RCC 7860 (cell line): Measurements from ENCODE around the gene FGD1.
A peak's percentile ranks its signal among the peaks of the same experiment; 100 is the strongest.

Source experiments
- DNase-seq: peaks from one replicate; pipeline ENCODE4 v3.0.0-alpha.2; 2015; ENCODE audit warnings: low spot score
- FAIRE-seq: peaks from 2 replicates; lab custom pipeline; 2012; peaks lifted over from hg19 to GRCh38; lab: Jason Lieb, UNC

FGD1 gene

GRCh38 chrX:54473993-54474859 lies 21.8 kb downstream of the FGD1 start:
- DNase-seq (peak; percentile 71), FAIRE-seq (peak; percentile 89)

GRCh38 chrX:54470054-54470760 lies 25.8 kb downstream of the FGD1 start:
- DNase-seq (no peak), FAIRE-seq (no peak)

- no peak for DNase-seq
Measured at GRCh38 chrX:54452920-54453319, 43.1 kb downstream of the FGD1 start.

GRCh38 chrX:54449929-54450328 lies 46.1 kb downstream of the FGD1 start:
- FAIRE-seq (no peak), DNase-seq (no peak)

More at GRCh38 chrX:54452920-54453319, 43.1 kb downstream of the FGD1 start:
- FAIRE-seq: no peak

- FAIRE-seq (no peak), DNase-seq (no peak)
Measured at GRCh38 chrX:54447461-54447860, 48.6 kb downstream of the FGD1 start.

- FAIRE-seq (no peak), DNase-seq (no peak)
Measured at GRCh38 chrX:54446084-54446483, 50.0 kb downstream of the FGD1 start.

GRCh38 chrX:54444752-54445151 lies 51.3 kb downstream of the FGD1 start:
- DNase-seq (no peak), FAIRE-seq (no peak)

- no peak for FAIRE-seq
Measured at GRCh38 chrX:54442790-54443189, 53.2 kb downstream of the FGD1 start.

GRCh38 chrX:54439960-54440871 lies 55.8 kb downstream of the FGD1 start, which contains the start of gene TSR2:
TSS of gene TSR2 (plus strand) at chrX:54440404. CDS start at chrX:54440422, 18 bp downstream.
- peak; percentile 89 for FAIRE-seq
- peak; percentile 73 for DNase-seq

More at GRCh38 chrX:54442790-54443189, 53.2 kb downstream of the FGD1 start:
- no peak for DNase-seq

- DNase-seq: no peak
- no peak for FAIRE-seq
Measured at GRCh38 chrX:54435121-54435520, 60.9 kb downstream of the FGD1 start.

GRCh38 chrX:54430519-54430918 lies 65.5 kb downstream of the FGD1 start:
- FAIRE-seq: no peak
- no peak for DNase-seq

- FAIRE-seq (no peak), DNase-seq (no peak)
Measured at GRCh38 chrX:54427837-54428424, 68.1 kb downstream of the FGD1 start.

GRCh38 chrX:54423161-54423888 lies 72.7 kb downstream of the FGD1 start:
- DNase-seq: no peak
- no peak for FAIRE-seq

GRCh38 chrX:54422168-54422567 lies 73.9 kb downstream of the FGD1 start:
- FAIRE-seq (no peak), DNase-seq (no peak)

GRCh38 chrX:54419559-54420302 lies 76.3 kb downstream of the FGD1 start:
- DNase-seq (no peak), FAIRE-seq (no peak)

GRCh38 chrX:54416965-54417364 lies 79.1 kb downstream of the FGD1 start:
- no peak for FAIRE-seq
- no peak for DNase-seq

GRCh38 chrX:54415534-54416350 lies 80.3 kb downstream of the FGD1 start:
- DNase-seq (no peak), FAIRE-seq (no peak)

GRCh38 chrX:54413753-54414152 lies 82.3 kb downstream of the FGD1 start:
- no peak for DNase-seq
- FAIRE-seq: no peak
